Effector memory CD8-positive, alpha-beta T cell (primary cell): ENCODE measurements around the gene NUDT16L1.
"Not testable (repeated sequence)": the region's sequence is repeated elsewhere in the genome, so short reads cannot be mapped to it uniquely, and the experiment has no call there.

Experiments
- ATAC-seq: fragments of 150-1000 bp; cut with Tn5 transposase; replicated peaks from 2 replicates; pipeline ENCODE4 v1.10.0; 2021; ENCODE audit warnings: mild to moderate bottlenecking, moderate library complexity
- DNase-seq, 3 experiments: peaks; one replicate each; pipeline ENCODE4 v3.0.0; 2021
- H3K27ac Mint-ChIP-seq, 2 donors: one replicate each; pipeline ENCODE4 v1.8.0; 2022; ENCODE audit warnings: mild to moderate bottlenecking in 2 of 2, mixed read lengths in 2 of 2, moderate library complexity in 2 of 2
- H3K27me3 Mint-ChIP-seq, 2 donors: one replicate each; pipeline ENCODE4 v1.8.0; 2022; ENCODE audit warnings: mixed read lengths in 2 of 2
- H3K36me3 Mint-ChIP-seq: one replicate; pipeline ENCODE4 v1.8.0; 2022; ENCODE audit warnings: mild to moderate bottlenecking, moderate library complexity, mixed read lengths; ENCODE audit not compliant: insufficient read depth
- H3K4me1 Mint-ChIP-seq, 2 donors: one replicate each; pipeline ENCODE4 v1.8.0; 2022; ENCODE audit warnings: low read depth in 2 of 2, mixed read lengths in 2 of 2
- H3K4me3 Mint-ChIP-seq, 2 donors: one replicate each; pipeline ENCODE4 v1.8.0; 2022; ENCODE audit warnings: mild to moderate bottlenecking in 2 of 2, mixed read lengths in 2 of 2, moderate library complexity in 2 of 2
- H3K9me3 Mint-ChIP-seq, 2 donors: one replicate each; pipeline ENCODE4 v1.8.0; 2022; ENCODE audit warnings: mixed read lengths in 2 of 2

NUDT16L1 gene

DNA sequence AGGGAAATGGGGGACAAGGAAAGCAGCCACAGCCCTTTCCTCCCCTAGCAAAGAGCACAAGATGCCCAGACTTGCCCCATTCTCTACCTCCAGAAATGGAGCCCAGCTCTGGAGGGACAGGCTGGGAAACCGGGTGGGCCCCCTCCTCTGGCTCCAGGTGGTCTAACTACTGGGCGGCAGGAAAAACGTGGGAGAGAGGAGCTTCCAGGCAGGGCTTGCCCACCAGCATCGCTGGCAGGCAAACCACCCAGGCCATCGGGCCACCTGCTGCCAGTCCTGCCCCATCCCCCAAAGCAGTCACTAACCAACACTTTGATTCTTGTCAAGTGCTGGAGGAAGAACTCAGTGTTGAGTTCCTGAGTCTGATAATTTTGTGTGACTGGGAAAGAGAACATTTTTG lies 25.1 kb downstream of the NUDT16L1 start:
- Mint-ChIP-seq H3K4me3 (no peak overlapping the region), H3K9me3 (no peaks in the 10 kb centered on the region), H3K27me3 (no peaks in the 10 kb centered on the region), H3K27ac (no peak overlapping the region), H3K4me1 (peaks cover 0 to 2% of the 10 kb centered on the region in 2 donors), H3K36me3 (peaks cover 37% of the 10 kb centered on the region)
- no peak for DNase-seq
- no peak for ATAC-seq

- H3K27ac Mint-ChIP-seq: no peak overlapping the region
- H3K4me3 Mint-ChIP-seq: no peak overlapping the region
- ATAC-seq (no peak), DNase-seq (no peak)
- no peaks in the 10 kb centered on the region for H3K4me1 Mint-ChIP-seq
- no peaks in the 10 kb centered on the region for H3K9me3 Mint-ChIP-seq
- H3K27me3 Mint-ChIP-seq: no peaks in the 10 kb centered on the region
- H3K36me3 Mint-ChIP-seq: peaks cover 16% of the 10 kb centered on the region
These were observed 29.9 kb downstream of the NUDT16L1 start for GRCh38 chr16:4723071-4723767.

GRCh38 chr16:4724661-4725270 lies 31.4 kb downstream of the NUDT16L1 start:
- Mint-ChIP-seq H3K27me3 (no peaks in the 10 kb centered on the region), H3K36me3 (peaks cover 16% of the 10 kb centered on the region), H3K9me3 (no peaks in the 10 kb centered on the region), H3K4me3 (no peak overlapping the region), H3K27ac (no peak overlapping the region), H3K4me1 (no peaks in the 10 kb centered on the region)
- ATAC-seq: no peak
- no peak for DNase-seq

DNA sequence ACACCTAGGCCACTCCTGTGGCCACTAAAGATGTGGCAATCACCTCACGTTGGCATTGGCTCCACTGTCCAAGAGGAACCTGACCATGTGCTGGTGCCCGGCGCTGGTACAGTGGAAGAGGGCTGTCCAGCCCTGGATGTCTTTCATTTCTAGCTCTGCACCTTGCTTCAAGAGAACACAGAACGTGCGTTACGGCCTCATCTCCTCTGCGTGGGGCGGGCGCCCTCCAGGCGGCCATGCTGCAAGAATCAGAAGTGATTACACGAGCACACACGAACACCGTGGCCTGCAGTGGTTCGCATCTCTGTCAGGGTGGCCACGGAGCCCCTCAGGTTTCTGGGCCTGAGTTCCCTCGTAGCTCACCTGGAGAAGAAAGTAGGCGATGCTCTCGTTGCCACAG lies 33.3 kb downstream of the NUDT16L1 start:
- no peak overlapping the region for H3K4me3 Mint-ChIP-seq
- H3K36me3 Mint-ChIP-seq: peaks cover 16% of the 10 kb centered on the region
- DNase-seq (no peak), ATAC-seq (no peak)
- H3K27me3 Mint-ChIP-seq: no peaks in the 10 kb centered on the region
- H3K9me3 Mint-ChIP-seq: no peaks in the 10 kb centered on the region
- H3K4me1 Mint-ChIP-seq: no peaks in the 10 kb centered on the region
- no peak overlapping the region for H3K27ac Mint-ChIP-seq

DNA sequence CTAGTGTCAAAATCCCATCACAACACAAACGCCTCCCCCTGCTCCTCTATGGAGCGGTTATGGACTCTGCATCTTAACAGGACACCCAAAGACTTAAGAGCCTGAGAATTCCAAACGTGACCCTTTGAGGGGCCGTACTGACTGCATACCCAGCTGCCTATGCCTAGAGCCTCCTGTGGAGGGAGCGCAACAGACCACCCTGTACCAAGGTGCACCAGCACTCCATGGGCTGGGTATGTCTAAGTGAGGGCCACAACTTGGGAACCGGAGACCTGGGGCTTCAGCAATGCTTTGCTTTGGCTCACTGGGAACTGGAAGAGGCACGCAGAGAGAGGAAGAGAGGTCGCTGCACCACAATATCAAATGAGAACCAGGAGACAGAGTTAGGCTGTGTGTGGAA lies 35.3 kb downstream of the NUDT16L1 start:
- no peaks in the 10 kb centered on the region for H3K27me3 Mint-ChIP-seq
- no peak for ATAC-seq
- peaks cover 5 to 7% of the 10 kb centered on the region in 2 donors for H3K4me1 Mint-ChIP-seq
- H3K4me3 Mint-ChIP-seq: no peak overlapping the region
- no peaks in the 10 kb centered on the region for H3K9me3 Mint-ChIP-seq
- H3K27ac Mint-ChIP-seq: no peak overlapping the region
- H3K36me3 Mint-ChIP-seq: no peaks in the 10 kb centered on the region
- no peak for DNase-seq

- Mint-ChIP-seq H3K4me3 (no peak overlapping the region), H3K9me3 (no peaks in the 10 kb centered on the region), H3K27me3 (no peaks in the 10 kb centered on the region), H3K27ac (no peak overlapping the region), H3K4me1 (peaks cover 8 to 11% of the 10 kb centered on the region in 2 donors), H3K36me3 (peaks cover 8% of the 10 kb centered on the region)
- no peak for ATAC-seq
- DNase-seq: no peak
These were observed 36.5 kb downstream of the NUDT16L1 start for GRCh38 chr16:4729876-4730275.

GRCh38 chr16:4733211-4733742 lies 39.9 kb downstream of the NUDT16L1 start:
- H3K4me3 Mint-ChIP-seq: peak overlapping the region; percentile 91 to 95
- H3K27me3 Mint-ChIP-seq: peaks cover 0 to 5% of the 10 kb centered on the region in 2 donors
- H3K9me3 Mint-ChIP-seq: no peaks in the 10 kb centered on the region
- H3K36me3 Mint-ChIP-seq: peaks cover 15% of the 10 kb centered on the region
- ATAC-seq (no peak), DNase-seq (no peak)
- peak overlapping the region; percentile 62 to 92 for H3K27ac Mint-ChIP-seq
- H3K4me1 Mint-ChIP-seq: peaks cover 16 to 17% of the 10 kb centered on the region in 2 donors

DNA sequence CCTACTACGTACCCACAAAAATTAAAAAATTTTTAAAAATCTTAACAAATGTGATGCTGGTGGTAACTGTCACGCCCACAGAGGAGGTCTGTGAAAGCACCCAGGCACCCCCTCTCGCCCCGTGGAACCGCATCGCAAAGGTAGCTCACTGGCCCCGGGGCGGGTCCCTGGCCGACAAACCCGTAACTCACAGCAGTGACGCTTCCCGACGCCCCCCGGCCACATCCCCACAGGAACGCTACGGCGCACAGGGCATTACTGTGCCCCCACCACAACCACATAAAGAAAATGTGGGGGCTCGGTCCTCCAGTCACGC lies 40.3 kb downstream of the NUDT16L1 start:
- H3K27ac Mint-ChIP-seq: peak overlapping the region; percentile 62 to 92
- DNase-seq: peak in 2 of 3 experiments; percentile 8 to 15
- H3K36me3 Mint-ChIP-seq: peaks cover 16% of the 10 kb centered on the region
- H3K27me3 Mint-ChIP-seq: peaks cover 0 to 8% of the 10 kb centered on the region in 2 donors
- peaks cover 16 to 17% of the 10 kb centered on the region in 2 donors for H3K4me1 Mint-ChIP-seq
- no peaks in the 10 kb centered on the region for H3K9me3 Mint-ChIP-seq
- ATAC-seq: peak; percentile 5
- peak overlapping the region; percentile 91 to 95 for H3K4me3 Mint-ChIP-seq

DNA sequence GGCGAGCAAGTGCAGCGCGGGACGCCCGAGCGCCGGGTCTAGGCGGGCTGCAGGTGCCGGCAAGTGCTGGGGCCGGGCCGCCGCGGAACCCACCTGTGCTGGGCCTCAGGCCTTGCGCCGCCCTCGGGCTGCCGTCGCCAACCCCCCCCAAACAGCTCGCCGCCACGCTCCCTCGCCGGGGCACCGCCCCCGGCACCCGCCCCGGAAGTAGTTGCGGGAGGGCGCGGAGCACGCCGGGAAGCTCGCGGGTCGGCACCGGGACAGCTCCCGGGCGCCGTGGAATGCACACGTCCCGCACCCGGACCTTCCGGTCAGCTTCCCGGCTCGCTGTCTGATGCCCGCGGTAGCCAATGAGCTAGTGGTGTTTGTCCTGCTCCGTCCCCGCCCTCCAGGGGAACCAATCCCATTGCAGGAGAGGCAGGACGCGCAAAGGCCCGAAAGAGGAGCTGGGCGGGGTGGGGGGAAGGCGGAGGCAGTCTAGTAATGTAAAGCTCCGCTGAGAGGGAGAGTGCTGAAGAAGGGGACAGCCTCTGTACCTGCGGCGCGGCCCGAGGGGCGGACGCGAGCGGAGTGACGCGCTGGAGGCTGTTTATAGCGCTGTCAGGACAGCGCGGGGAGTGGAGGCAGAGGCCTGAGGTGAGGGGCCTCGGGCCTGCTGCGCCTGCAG lies 40.8 kb downstream of the NUDT16L1 start, which contains the start of the genes ANKS3 and DNAAF8:
Gene ANKS3 (minus strand): TSS at position 209 of the 667 bp plus-strand sequence. CDS start 4,122 bp downstream, outside the sequence.
Gene DNAAF8 (plus strand): TSS at position 475 of the 667 bp plus-strand sequence. CDS start 1,978 bp downstream, outside the sequence.
- Mint-ChIP-seq H3K4me1 (peaks cover 16 to 17% of the 10 kb centered on the region in 2 donors), H3K9me3 (no peaks in the 10 kb centered on the region), H3K27ac (peak within 1 kb of the TSS; percentile 90 to 92), H3K4me3 (peak within 1 kb of the TSS; percentile 91 to 95), H3K36me3 (peaks cover 19% of the 10 kb centered on the region), H3K27me3 (peaks cover 0 to 8% of the 10 kb centered on the region in 2 donors)
- ATAC-seq (peak; percentile 78), DNase-seq (peak; percentile 72 to 78 (median 75))

DNA sequence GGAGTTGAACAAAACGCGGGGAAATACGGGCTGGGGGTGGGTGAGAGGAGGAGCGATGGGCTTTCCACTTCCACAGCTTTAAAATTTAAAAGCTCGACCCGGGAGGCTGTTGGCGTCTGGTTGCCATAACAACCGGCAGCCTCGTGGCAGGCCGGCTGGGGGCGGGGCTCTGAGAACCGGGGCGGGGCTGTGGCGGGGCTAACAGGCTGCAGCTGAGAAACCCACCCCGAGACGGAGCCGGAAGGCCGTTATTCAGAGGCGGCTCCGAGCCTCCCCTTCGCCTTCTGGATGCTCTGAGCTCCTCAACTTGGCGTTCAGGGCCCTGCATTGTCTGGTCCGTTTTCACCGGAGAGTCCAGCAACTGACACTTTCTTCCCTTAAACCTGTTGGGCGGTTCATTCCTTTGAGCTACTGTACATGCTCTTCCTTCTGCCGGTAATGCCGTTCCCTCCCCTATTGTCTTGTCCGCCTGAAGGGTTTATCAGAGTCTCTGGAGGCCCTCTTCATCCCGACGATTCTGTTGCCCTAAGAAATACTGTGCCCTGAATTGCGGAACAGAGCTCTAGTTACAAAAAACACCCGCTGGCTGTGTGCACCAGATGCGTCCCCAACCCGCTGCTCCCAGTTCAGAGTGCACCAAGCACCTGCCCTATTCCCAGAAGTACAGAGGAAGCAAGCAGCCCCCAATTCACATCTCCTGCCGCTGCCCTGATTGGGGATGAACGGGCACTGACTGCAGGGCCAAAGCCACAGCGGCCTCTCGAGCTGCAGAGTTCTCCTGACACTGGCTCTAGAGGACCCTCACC lies 41.6 kb downstream of the NUDT16L1 start:
- peak overlapping the region; percentile 90 to 92 for H3K27ac Mint-ChIP-seq
- H3K36me3 Mint-ChIP-seq: peaks cover 19% of the 10 kb centered on the region
- peaks cover 0 to 8% of the 10 kb centered on the region in 2 donors for H3K27me3 Mint-ChIP-seq
- H3K9me3 Mint-ChIP-seq: no peaks in the 10 kb centered on the region
- ATAC-seq: peak; percentile 82
- peaks cover 16 to 17% of the 10 kb centered on the region in 2 donors for H3K4me1 Mint-ChIP-seq
- DNase-seq: peak; percentile 93 to 96 (median 94)
- peak overlapping the region; percentile 91 to 95 for H3K4me3 Mint-ChIP-seq

DNA sequence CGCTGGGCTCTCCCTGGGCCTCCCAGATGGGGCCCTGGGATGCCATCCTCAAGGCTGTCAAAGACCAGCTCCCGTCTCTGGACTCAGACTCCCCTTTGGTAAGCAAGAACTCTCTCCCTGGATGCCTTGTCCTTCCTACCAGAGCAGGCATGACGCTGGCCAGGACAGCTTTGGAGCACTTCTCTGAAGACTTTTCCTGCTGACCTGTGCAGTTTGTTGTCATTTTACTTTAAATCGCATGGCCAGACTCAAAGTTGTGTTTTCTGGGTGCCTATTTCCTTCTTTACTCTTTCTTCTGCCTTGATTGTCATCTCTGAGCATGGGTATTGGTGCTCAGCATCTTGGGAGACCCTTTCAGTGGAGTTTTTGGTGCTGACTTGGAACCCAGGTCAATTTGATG lies 43.2 kb downstream of the NUDT16L1 start:
- no peak for ATAC-seq
- Mint-ChIP-seq H3K4me1 (peaks cover 16 to 17% of the 10 kb centered on the region in 2 donors), H3K27me3 (peaks cover 0 to 8% of the 10 kb centered on the region in 2 donors), H3K27ac (no peak overlapping the region), H3K36me3 (peaks cover 19% of the 10 kb centered on the region), H3K9me3 (no peaks in the 10 kb centered on the region), H3K4me3 (peak overlapping the region in 1 of 2 donors; percentile 31)
- no peak for DNase-seq

DNA sequence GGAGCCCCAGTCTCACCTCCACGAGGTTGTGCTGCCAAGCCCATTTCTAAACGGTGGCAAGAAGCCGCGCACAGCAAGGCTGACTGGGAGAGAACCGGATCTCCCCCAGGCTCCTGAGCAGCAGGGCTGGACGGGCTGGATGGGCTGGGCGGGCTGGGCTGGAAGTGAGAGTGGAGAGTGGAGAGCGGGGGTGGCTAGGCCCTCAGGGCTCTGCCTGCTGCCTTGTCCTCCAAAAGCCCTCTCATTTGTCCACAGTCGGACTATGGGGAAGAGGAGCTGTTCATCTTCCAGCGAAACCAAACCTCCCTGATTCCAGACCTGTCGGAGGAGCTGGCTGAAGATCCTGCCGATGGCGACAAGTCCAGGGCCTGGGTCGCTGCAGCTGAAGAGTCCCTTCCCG lies 44.2 kb downstream of the NUDT16L1 start:
- H3K27me3 Mint-ChIP-seq: peaks cover 0 to 8% of the 10 kb centered on the region in 2 donors
- DNase-seq (no peak), ATAC-seq (no peak)
- H3K36me3 Mint-ChIP-seq: peaks cover 19% of the 10 kb centered on the region
- no peak overlapping the region for H3K27ac Mint-ChIP-seq
- H3K9me3 Mint-ChIP-seq: no peaks in the 10 kb centered on the region
- H3K4me3 Mint-ChIP-seq: no peak overlapping the region
- H3K4me1 Mint-ChIP-seq: peaks cover 16 to 17% of the 10 kb centered on the region in 2 donors

DNA sequence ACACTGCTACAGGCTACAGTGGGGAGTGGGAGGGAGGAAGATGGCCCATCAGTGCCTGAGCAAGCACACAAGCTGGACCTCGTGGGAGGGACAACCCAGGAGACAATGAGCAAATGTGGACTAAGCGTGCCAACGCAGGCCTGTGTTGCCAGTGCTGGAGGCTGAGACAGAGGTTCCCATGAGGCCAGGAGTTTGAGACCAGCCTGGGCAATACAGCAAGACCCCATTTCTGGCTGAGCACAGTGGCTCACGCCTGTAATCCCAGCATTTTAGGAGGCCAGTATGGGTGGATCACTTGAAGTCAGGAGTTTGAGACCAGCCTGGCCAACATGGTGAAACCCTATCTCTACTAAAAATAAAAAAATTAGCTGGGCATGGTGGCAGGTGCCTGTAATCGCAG lies 45.0 kb downstream of the NUDT16L1 start:
- not testable (repeated sequence) for ATAC-seq, H3K9me3 Mint-ChIP-seq, H3K27ac Mint-ChIP-seq, H3K4me3 Mint-ChIP-seq, DNase-seq
- Mint-ChIP-seq H3K27me3 (peaks cover 0 to 14% of the 10 kb centered on the region in 2 donors), H3K4me1 (peaks cover 13 to 15% of the 10 kb centered on the region in 2 donors), H3K36me3 (peaks cover 19% of the 10 kb centered on the region)
